Epidermal melanocyte (primary cell): ENCODE results near the gene RTL9.
"Not testable (repeated sequence)": the region's sequence is repeated elsewhere in the genome, so short reads cannot be mapped to it uniquely, and the experiment has no call there.

Experiments
- DNase-seq: peaks from one replicate; pipeline ENCODE4 v3.0.0; 2011; ENCODE audit warnings: low spot score; ENCODE audit not compliant: insufficient read length

The RTL9 gene

DNA sequence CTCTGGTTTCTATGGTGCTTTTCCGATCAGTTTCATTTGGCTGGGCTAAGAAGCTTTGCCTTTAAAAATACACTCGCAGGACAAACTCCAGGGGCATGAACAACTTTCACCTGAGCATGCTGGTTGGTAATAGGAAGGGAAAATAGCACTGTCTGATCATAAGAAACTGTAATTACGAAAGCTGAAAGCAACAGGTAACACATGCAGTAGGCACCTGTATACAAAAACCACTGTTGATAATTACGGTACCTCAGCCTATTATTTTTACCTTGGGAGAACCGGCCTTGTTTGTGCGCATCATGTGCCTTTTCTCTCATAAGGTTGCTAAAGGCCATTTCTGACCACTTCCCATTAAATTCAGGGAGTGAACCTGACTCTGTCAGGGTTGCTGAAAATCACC is 45.7 kb downstream of the RTL9 start:
- no peak for DNase-seq

- not testable (repeated sequence) for DNase-seq
Observed at GRCh38 chrX:110406250-110406649, 47.6 kb downstream of the RTL9 start.

- no peak for DNase-seq
Observed at GRCh38 chrX:110406822-110407221, 48.2 kb downstream of the RTL9 start.

- no peak for DNase-seq
Observed at GRCh38 chrX:110407910-110408545, 49.4 kb downstream of the RTL9 start.
